Kidney glomerular epithelial cell (primary cell): ENCODE results near the gene YAE1.
A peak's percentile ranks its signal among the peaks of the same experiment; 100 is the strongest.

Experiments used
- DNase-seq: peaks from one replicate; lab custom pipeline; 2025; lab: John Stamatoyannopoulos, UW

The YAE1 gene

GRCh38 chr7:39554583-39555165 is 11.5 kb upstream of the YAE1 start:
- no peak for DNase-seq

DNA sequence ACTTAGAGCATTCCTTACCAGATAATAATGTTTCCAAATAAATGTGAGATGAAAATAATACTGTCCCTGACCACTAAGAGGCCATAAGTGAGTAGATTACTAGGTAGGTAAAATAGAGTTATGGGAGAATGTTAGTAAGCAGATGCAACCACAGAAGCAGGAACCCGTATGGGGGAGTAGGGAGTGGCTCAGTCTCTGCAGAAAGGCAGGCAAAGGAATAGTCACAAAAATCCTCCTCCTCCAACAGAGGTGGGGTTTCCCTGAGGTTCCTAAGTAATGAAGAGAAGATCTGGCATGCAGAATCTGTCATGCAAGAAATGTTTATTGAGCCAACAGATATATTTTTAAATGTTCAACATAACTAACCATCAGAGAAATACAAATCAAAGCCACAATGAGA is 9.0 kb upstream of the YAE1 start:
- DNase-seq = no peak

- no peak for DNase-seq
These were observed 8.3 kb upstream of the YAE1 start for GRCh38 chr7:39557911-39558310.

DNA sequence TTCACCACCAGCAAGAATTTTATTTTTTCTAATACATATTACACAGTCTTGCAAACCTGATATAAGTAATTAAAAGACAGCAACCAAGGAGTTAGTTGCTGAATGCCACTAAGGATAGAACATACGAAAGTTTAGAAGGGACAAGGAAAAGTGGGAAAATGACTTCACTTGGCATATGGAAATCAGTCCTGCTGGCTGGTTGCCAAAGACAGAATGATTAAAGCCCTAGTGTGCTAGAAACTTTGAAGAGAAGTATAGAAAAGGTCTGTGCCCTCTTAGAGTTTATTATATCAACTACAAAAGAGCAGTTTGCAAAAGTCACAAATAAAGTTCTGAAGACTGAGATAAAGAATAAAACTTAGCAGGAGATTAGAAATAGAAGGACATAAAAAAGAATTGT is 5.8 kb upstream of the YAE1 start:
- no peak for DNase-seq

GRCh38 chr7:39560997-39561396 is 5.2 kb upstream of the YAE1 start:
- no peak for DNase-seq

DNA sequence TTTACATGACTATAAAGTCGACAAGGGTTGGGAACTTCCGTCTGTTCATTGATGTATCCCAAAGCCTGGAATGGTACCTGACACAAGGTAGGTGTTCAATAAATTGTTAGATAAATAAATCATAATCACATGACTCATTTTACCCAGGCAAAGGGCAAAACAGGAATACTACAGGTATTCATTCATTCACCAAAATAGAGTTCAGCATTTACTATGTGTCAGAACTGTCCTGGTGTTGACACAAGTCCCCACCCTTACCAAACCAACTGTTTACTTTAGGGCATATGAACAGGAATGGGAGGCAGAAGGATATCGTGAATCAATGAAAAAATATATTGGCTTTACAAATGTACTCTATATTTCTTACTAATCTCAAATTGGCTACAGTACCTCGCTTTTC is 666 bp upstream of the YAE1 start:
- DNase-seq = no peak

GRCh38 chr7:39567294-39567693 is 1.1 kb downstream of the YAE1 start:
- no peak for DNase-seq

DNA sequence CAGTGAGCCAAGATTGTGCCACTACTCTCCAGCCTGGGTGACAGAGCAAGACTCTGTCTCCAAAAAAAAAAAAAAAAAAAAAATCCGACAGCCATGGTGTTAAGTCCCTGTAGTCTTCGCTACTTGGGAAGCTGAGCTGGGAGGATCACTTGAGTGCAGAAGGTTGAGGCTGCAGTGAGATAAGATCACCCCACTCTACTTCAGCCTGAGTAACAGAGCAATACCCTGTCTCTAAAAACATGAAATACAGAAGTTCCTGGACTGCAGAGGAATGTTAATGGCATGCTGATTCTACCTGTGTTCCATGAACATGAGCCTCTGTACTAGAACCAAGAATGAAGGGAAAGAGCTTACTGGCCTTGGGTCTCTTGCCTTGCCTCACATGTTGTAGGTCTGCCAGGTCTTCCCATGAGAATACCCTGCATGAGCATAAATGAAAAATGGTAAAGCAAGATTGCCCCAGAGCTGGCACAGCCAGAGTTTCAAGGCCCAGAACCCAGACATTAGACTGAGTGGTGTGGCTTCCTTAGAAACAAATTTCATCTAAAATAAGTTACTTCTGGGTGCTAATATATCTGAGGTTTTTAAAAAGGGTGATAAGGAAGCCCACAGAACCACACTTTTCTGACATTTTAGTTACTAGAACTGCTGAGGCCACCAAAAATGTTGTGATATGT is 8.6 kb downstream of the YAE1 start:
- DNase-seq = no peak

- DNase-seq = no peak
These were observed 11.1 kb downstream of the YAE1 start for GRCh38 chr7:39577229-39577874.

- DNase-seq = peak; percentile 72
These were observed 14.1 kb downstream of the YAE1 start for GRCh38 chr7:39580149-39580874.

DNA sequence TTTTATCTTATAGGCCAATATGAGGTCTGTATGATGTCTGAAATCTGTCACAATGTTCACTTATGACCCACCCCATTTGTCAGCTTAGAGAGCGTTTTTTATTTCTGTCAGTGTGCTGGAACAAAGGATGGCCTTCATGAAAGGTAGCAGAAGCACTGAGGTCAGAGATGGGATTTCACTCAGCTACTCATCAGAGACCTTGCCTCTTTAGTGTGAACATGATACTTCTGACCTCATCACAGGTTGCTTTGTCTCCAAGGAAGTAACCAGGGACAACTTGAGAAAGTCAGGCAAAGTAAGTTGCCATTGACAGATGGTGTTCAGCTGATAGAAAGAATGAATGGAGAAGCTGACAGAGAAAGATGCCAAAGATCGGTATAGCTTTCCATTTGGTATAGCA is 16.3 kb downstream of the YAE1 start:
- no peak for DNase-seq

DNA sequence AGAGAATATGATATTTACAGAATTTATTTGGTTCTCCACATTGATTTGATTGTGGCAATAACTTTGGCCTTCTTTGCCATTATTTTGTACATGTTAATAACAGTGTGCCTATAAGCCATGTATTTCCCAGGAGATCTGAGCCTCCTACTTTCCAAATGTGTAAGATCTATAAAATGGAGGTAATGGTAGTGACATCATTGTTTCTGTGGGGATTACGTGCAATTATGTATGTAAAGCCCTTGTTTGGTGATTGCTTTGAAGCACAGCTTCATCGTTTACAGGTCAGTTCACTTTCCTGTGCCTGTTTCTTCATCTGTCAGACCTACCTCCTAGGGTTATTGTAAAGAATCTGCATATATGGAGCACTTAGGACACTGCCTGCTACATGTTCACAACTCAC is 17.3 kb downstream of the YAE1 start:
- no peak for DNase-seq

GRCh38 chr7:39587393-39587792 is 21.2 kb downstream of the YAE1 start:
- no peak for DNase-seq

GRCh38 chr7:39588416-39588815 is 22.2 kb downstream of the YAE1 start:
- no peak for DNase-seq

- peak; percentile 34 for DNase-seq
These were observed 23.3 kb downstream of the YAE1 start for GRCh38 chr7:39589323-39590111.

DNA sequence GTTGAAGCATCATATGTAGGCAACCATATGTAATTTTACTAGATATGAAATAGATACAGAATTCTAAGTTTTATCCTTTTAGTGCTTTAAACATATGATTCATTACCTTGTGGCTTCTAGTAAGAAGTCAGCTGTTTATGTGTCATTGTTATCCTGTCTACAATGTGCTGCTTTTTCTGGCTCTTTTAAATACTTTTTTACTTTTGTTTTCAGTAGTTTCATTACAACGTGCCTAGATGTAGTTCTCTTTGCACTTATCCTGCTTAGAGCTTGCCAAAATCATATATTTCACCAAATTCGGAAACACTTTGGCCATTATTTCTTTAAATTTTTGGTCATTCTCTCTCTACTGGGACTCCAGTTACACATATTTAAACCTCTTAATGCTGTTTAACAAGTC is 26.4 kb downstream of the YAE1 start:
- DNase-seq = peak; percentile 53

DNA sequence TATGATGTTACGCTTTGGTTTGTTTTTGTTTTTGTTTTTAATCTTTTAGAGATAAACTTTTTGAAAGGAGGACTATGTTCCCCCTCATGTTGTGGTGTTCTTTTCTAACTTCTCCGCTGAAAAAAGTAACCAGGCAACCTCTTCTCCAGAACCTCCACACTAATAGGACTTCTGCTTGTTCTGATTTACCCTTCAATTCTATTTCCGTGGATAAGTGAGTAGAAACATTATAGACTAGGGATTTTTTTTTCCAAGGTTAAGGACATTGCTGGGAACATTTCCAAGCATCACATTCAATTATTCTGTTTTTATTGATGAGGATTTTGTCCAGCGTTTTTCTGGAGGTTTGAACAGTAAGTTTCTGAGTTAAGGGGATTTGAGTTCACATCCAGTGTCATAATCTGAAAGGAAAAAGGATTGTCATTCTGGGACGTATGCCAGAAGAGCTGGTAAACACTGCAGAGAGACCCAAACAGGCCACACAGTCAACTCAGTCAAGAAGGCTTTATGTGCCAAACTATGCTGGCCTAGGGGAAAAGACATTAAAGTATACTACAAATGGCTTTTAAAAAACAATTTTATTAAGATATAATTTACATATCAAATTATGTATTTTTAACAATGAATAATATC is 28.9 kb downstream of the YAE1 start:
- no peak for DNase-seq

- no peak for DNase-seq
These were observed 36.1 kb downstream of the YAE1 start for GRCh38 chr7:39602351-39602750.

GRCh38 chr7:39603924-39604323 is 37.7 kb downstream of the YAE1 start:
- no peak for DNase-seq

DNA sequence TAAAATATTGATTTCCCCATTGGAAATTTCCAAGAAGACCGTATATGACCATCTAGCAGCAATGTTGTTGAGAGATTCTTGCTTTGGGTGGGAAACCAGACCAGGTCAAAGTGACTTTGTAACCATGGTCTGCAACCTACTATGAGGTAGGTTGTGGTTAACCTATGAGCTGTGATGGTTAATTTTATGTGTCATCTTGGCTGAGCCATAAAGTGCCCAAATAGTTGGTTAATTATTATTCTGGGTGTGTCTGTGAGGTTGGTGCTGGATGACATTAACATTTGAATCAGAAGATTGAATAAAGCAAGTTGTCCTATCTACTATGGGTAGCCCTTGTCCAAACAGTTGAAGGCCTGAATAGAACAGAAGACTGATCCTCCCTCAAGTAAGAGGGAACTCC is 38.9 kb downstream of the YAE1 start:
- DNase-seq = peak; percentile 27

DNA sequence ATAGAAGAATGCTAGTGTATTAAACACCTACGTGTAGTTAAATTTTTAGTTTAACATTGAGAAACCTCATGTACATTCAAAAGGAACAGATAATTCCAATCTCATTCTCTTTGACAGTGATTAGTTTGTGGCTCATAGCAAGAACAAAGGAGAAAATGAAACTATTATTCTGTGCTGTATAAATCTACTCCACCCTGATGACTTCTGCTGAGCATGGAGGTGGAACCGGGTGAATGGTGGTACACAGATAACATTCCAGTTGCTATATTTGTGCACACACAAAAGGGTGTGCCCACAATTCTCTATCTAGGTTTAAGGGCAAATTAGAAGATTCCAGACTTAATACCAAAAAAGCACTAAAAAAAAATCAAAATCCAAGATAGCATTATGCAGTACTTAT is 40.1 kb downstream of the YAE1 start:
- DNase-seq = peak; percentile 10

- DNase-seq = no peak
These were observed 40.7 kb downstream of the YAE1 start for GRCh38 chr7:39606941-39607340.
